HG03103 (cell line): ENCODE measurements around the gene NEURL4.
A peak's percentile ranks its signal among the peaks of the same experiment; 100 is the strongest.

Experiments used
- ATAC-seq: cut with Tn5 transposase; IDR thresholded peaks from one replicate; pipeline ENCODE4 v1.9.1; 2021; ENCODE audit warnings: low read depth; ENCODE audit not compliant: unreplicated experiment

NEURL4 gene

GRCh38 chr17:7306911-7307685 is 22.0 kb downstream of the NEURL4 start, which contains the start of gene EIF5A:
TSS of gene EIF5A (plus strand) at chr17:7307628. CDS start at chr17:7309636, 2,008 bp downstream.
- peak; percentile 47 for ATAC-seq

GRCh38 chr17:7304179-7304578 is 25.0 kb downstream of the NEURL4 start:
- ATAC-seq = no peak

- ATAC-seq = no peak
These were observed 32.8 kb downstream of the NEURL4 start for GRCh38 chr17:7296189-7296861.

- ATAC-seq = no peak
These were observed 33.6 kb downstream of the NEURL4 start for GRCh38 chr17:7295230-7296180.

GRCh38 chr17:7294614-7295153 is 34.5 kb downstream of the NEURL4 start, which contains the start of gene YBX2:
TSS of gene YBX2 (minus strand) at chr17:7294639. CDS start at chr17:7294500, 139 bp downstream.
- no peak for ATAC-seq

GRCh38 chr17:7293816-7294613 is 35.1 kb downstream of the NEURL4 start:
- ATAC-seq = no peak

- no peak for ATAC-seq
These were observed 36.0 kb downstream of the NEURL4 start for GRCh38 chr17:7293159-7293558.

GRCh38 chr17:7292729-7293128 is 36.4 kb downstream of the NEURL4 start:
- no peak for ATAC-seq

- no peak for ATAC-seq
These were observed 36.9 kb downstream of the NEURL4 start for GRCh38 chr17:7292194-7292593.

GRCh38 chr17:7290685-7291084 is 38.5 kb downstream of the NEURL4 start:
- no peak for ATAC-seq

- ATAC-seq = no peak
These were observed 39.0 kb downstream of the NEURL4 start for GRCh38 chr17:7290166-7290565.

- no peak for ATAC-seq
These were observed 39.7 kb downstream of the NEURL4 start for GRCh38 chr17:7289256-7290032.

- no peak for ATAC-seq
These were observed 43.5 kb downstream of the NEURL4 start for GRCh38 chr17:7285679-7286078.

- no peak for ATAC-seq
These were observed 44.2 kb downstream of the NEURL4 start for GRCh38 chr17:7284911-7285310.

GRCh38 chr17:7283471-7284216 is 45.5 kb downstream of the NEURL4 start:
- no peak for ATAC-seq

GRCh38 chr17:7282752-7283321 is 46.3 kb downstream of the NEURL4 start:
- no peak for ATAC-seq

GRCh38 chr17:7281953-7282751 is 47.0 kb downstream of the NEURL4 start:
- ATAC-seq = no peak
